HCT116 (cell line): Measurements from ENCODE around the gene C2CD2. TPM values are rescaled to one million over a fixed set of nuclear protein-coding genes. Genes with fewer than 3 reads are reported as not detected.

Experiments
- ATAC-seq: fragments of 200-7000 bp; cut with Tn5 transposase; 2 replicates; pipeline ENCODE4 v1.9.1; 2020; ENCODE audit warnings: mild to moderate bottlenecking, moderate library complexity
- BruUV-seq: library from RNA; stranded (reverse); fragments of 400-500 nt; replicated peaks from 2 replicates; lab custom pipeline; 2021; lab: Mats Ljungman, UMichigan
- CTCF ChIA-PET: fragments of 300-600 bp; sonication (Branson Sonifier 250); formaldehyde crosslinking; loops from one replicate; lab custom pipeline; 2021; ENCODE audit warnings: antibody characterized with exemption; lab: Charles Lee
- POLR2A ChIA-PET: fragments of 300-600, 350-600 bp; sonication (Branson Sonifier 250); formaldehyde crosslinking; loops from one replicate; lab custom pipeline; 2021; ENCODE audit warnings: antibody characterized with exemption; lab: Charles Lee
- RAD21 ChIA-PET, 2 experiments: fragments of 300-600 bp; sonication (Branson Sonifier 250); formaldehyde crosslinking; loops; one replicate each; lab custom pipeline; 2023; ENCODE audit warnings: low total read pairs in 2 of 2; ENCODE audit not compliant: uncharacterized antibody in 2 of 2, unreplicated experiment in 2 of 2, low non-redundant PET in 1 of 2; lab: Charles Lee
- DNase-seq: peaks from one replicate; pipeline ENCODE4 v3.0.0-alpha.2; 2010; ENCODE audit warnings: low read depth, low spot score
- H2AFZ ChIP-seq: fragments of 200-600 bp; shearing (Covaris generic), sonication (generic); 2 replicates; pipeline ENCODE4 v1.6.1; 2017; ENCODE audit warnings: low read depth, mixed run types, mixed read lengths, antibody characterized with exemption, low read length; ENCODE audit not compliant: poor library complexity, severe bottlenecking
- H3K27ac ChIP-seq: 2 replicates; pipeline ENCODE4 v1.5.1; 2012; ENCODE audit warnings: low read depth, low read length
- H3K27me3 ChIP-seq: fragments of 200-600 bp; sonication (generic); 2 replicates; pipeline ENCODE4 v1.6.1; 2016; ENCODE audit warnings: mixed run types, low read length, mixed read lengths; ENCODE audit not compliant: insufficient read depth
- H3K36me3 ChIP-seq, 2 experiments: fragments of 200-500 bp in 1 of 2; fragments of 200-600 bp in 1 of 2; sonication (Bioruptor generic) in 1 of 2; sonication (generic) in 1 of 2; 2 replicates each; pipeline versions ENCODE4 v1.5.1 to v1.6.1; 2014 to 2016; ENCODE audit warnings: low read length in 2 of 2, inconsistent platforms in 1 of 2, mixed read lengths in 1 of 2, mixed run types in 1 of 2; ENCODE audit not compliant: insufficient read depth in 2 of 2, control insufficient read depth in 1 of 2
- H3K4me1 ChIP-seq, 2 experiments: fragments of 200-600 bp in 1 of 2; sonication (generic) in 1 of 2; 2 replicates each; pipeline versions ENCODE4 v1.5.1 to v1.6.1; 2012 to 2017; ENCODE audit warnings: low read length in 2 of 2, inconsistent platforms in 1 of 2, mild to moderate bottlenecking in 1 of 2, mixed read lengths in 1 of 2, mixed run types in 1 of 2, moderate library complexity in 1 of 2; ENCODE audit not compliant: insufficient read depth in 2 of 2, control insufficient read depth in 1 of 2
- H3K4me2 ChIP-seq: fragments of 200-600 bp; sonication (generic); 2 replicates; pipeline ENCODE4 v1.6.1; 2017; ENCODE audit warnings: mixed run types, low read length, mixed read lengths
- H3K4me3 ChIP-seq, 2 experiments: fragments of 200-600 bp in 1 of 2; sonication (generic) in 1 of 2; replicated peaks in 1 of 2; 2 replicates each; pipeline ENCODE4 v1.5.1; 2011 to 2016; ENCODE audit warnings: low read length in 2 of 2, control low read depth in 1 of 2, low read depth in 1 of 2, mild to moderate bottlenecking in 1 of 2, mixed read lengths in 1 of 2, mixed run types in 1 of 2
- H3K79me2 ChIP-seq: fragments of 200-600 bp; sonication (generic); 2 replicates; pipeline ENCODE4 v1.6.1; 2017; ENCODE audit warnings: mild to moderate bottlenecking, mixed run types, low read length, moderate library complexity, mixed read lengths; ENCODE audit not compliant: insufficient read depth
- H3K9ac ChIP-seq: fragments of 200-600 bp; sonication (generic); 2 replicates; pipeline ENCODE4 v1.6.1; 2016; ENCODE audit warnings: low read length, mixed read lengths
- H3K9me2 ChIP-seq: fragments of 200-600 bp; sonication (generic), shearing (Covaris generic); 2 replicates; pipeline ENCODE4 v1.6.1; 2017; ENCODE audit warnings: mixed run types, mild to moderate bottlenecking, moderate library complexity; ENCODE audit not compliant: insufficient read depth
- H3K9me3 ChIP-seq, 2 experiments: fragments of 200-500 bp in 1 of 2; fragments of 200-600 bp in 1 of 2; sonication (Bioruptor generic) in 1 of 2; sonication (generic) in 1 of 2; 2 replicates each; pipeline ENCODE4 v1.6.1; 2014 to 2017; ENCODE audit warnings: low read length in 2 of 2, mixed read lengths in 2 of 2, inconsistent platforms in 1 of 2, low read depth in 1 of 2, mild to moderate bottlenecking in 1 of 2, mixed run types in 1 of 2, moderate library complexity in 1 of 2; ENCODE audit not compliant: control insufficient read depth in 1 of 2, insufficient read depth in 1 of 2
- H4K20me1 ChIP-seq: fragments of 200-600 bp; sonication (generic), shearing (Covaris generic); 2 replicates; pipeline ENCODE4 v1.6.1; 2017; ENCODE audit warnings: mixed run types, mild to moderate bottlenecking, moderate library complexity; ENCODE audit not compliant: insufficient read depth
- CBX3 ChIP-seq: IDR thresholded peaks from 2 replicates; pipeline ENCODE4 v1.6.1; 2012; ENCODE audit warnings: low read depth
- CEBPB ChIP-seq: IDR thresholded peaks from 2 replicates; pipeline ENCODE4 v1.6.1; 2012; ENCODE audit warnings: low read depth
- EGR1 ChIP-seq: IDR thresholded peaks from 2 replicates; pipeline ENCODE4 v1.6.1; 2012; ENCODE audit warnings: low read depth
- EZH2 ChIP-seq: fragments of 200-600 bp; sonication (generic); IDR thresholded peaks from 2 replicates; pipeline ENCODE4 v1.6.1; 2017; ENCODE audit warnings: antibody characterized with exemption, mixed run types
- EZH2phosphoT487 ChIP-seq: fragments of 200-600 bp; IDR thresholded peaks from 2 replicates; pipeline ENCODE4 v1.6.1; 2018; ENCODE audit warnings: antibody characterized with exemption, borderline replicate concordance
- POLR2AphosphoS5 ChIP-seq: IDR thresholded peaks from 2 replicates; pipeline ENCODE4 v1.6.1; 2011; ENCODE audit warnings: mild to moderate bottlenecking, low read depth, low read length, moderate library complexity
- RAD21 ChIP-seq: IDR thresholded peaks from 2 replicates; pipeline ENCODE4 v1.6.1; 2012; ENCODE audit warnings: low read depth, mild to moderate bottlenecking
- SIN3A ChIP-seq: IDR thresholded peaks from 2 replicates; pipeline ENCODE4 v1.6.1; 2012; ENCODE audit warnings: low read depth
- SP1 ChIP-seq: IDR thresholded peaks from 2 replicates; pipeline ENCODE4 v1.6.1; 2012; ENCODE audit warnings: low read depth
- SRF ChIP-seq: IDR thresholded peaks from 2 replicates; pipeline ENCODE4 v1.6.1; 2012; ENCODE audit warnings: low read depth
- TCF7L2 ChIP-seq: IDR thresholded peaks from 2 replicates; pipeline ENCODE4 v1.7.0; 2011; ENCODE audit warnings: borderline replicate concordance, inconsistent platforms; ENCODE audit not compliant: insufficient read depth, insufficient read length; ENCODE audit errors: extremely low read depth
- YY1 ChIP-seq: IDR thresholded peaks from 2 replicates; pipeline ENCODE4 v1.6.1; 2011; ENCODE audit warnings: low read length, low read depth, moderate library complexity, mild to moderate bottlenecking; ENCODE audit not compliant: insufficient replicate concordance; ENCODE audit errors: extremely low read depth
- ZFX ChIP-seq: fragments of 450-650 bp; IDR thresholded peaks from 2 replicates; pipeline ENCODE4 v1.6.1; 2017
- intact Hi-C: fragments of 100-400 bp; cut with micrococcal nuclease; formaldehyde crosslinking; loops from 2 replicates; pipeline ENCODE4 v1.10.0; 2022
- total RNA-seq: library from RNA; stranded (reverse); gene quantifications from one replicate; pipeline ENCODE4 v1.2.1, GENCODE V29; 2021; ENCODE audit not compliant: unreplicated experiment
- TF ChIP-seq, protein P1 (sequence below): IDR thresholded peaks from 2 replicates; pipeline ENCODE4 v1.6.1; 2012
- TF ChIP-seq, protein P2 (sequence below): IDR thresholded peaks from 2 replicates; pipeline ENCODE4 v1.6.1; 2012
- TF ChIP-seq, protein P3 (sequence below), 3 experiments: fragments of 200-600 bp in 1 of 3; sonication (generic) in 1 of 3; IDR thresholded peaks in 2 of 3; conservative IDR thresholded peaks in 1 of 3; 2 replicates each; pipeline ENCODE4 v1.5.1; 2012 to 2017; ENCODE audit warnings: low read depth in 2 of 3, low read length in 2 of 3, antibody characterized with exemption in 1 of 3, borderline replicate concordance in 1 of 3, control low read depth in 1 of 3, mild to moderate bottlenecking in 1 of 3, mixed read lengths in 1 of 3, mixed run types in 1 of 3, moderate library complexity in 1 of 3; ENCODE audit not compliant: insufficient read depth in 1 of 3
- TF ChIP-seq, protein P4 (sequence below): IDR thresholded peaks from 2 replicates; pipeline ENCODE4 v1.6.1; 2011; ENCODE audit warnings: mild to moderate bottlenecking, low read length, moderate library complexity; ENCODE audit not compliant: insufficient replicate concordance; ENCODE audit errors: extremely low read depth
- TF ChIP-seq, protein P5 (sequence below): IDR thresholded peaks from 2 replicates; pipeline ENCODE4 v1.6.1; 2012; ENCODE audit warnings: low read depth

The C2CD2 gene
- total RNA-seq, 1 experiment from 2014 or later: 22.0 TPM

DNA sequence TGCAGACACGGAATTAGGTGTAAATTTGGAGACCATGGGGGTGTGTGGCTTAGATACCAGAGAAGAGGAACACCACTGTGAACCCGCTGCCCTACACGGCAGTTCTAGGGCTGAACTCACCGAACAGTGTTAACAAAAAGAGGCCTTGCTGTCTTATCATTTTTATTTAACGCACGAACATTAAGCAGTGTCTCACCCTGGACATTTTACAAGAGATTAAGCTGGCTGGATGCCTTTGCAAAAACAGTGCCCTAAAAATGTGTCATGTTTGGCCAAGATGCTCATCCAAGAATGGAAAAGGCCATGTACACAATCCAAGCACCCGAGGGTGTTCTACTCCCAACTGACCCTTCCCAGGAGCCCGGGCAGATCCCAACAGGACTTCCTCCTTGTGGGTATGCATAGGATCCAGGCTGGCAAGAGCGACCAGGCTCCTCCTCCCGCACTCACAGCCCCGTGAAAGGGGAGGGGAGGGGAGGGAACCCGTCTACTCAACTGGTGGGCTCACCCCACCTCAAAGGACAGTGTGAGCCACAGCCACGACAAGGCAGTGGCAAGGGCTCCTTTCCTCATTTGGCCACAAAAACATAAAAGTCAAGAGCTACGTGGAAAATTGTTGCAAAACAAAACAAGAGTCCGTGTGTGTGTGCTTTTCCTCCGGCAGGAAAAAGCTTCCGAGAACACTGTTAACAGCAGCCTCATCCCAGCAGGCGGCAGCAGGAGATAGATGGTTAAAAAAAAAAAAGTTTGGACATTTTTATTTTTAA lies 20.3 kb downstream of the C2CD2 start:
- DNase-seq: no peak
- BruUV-seq: no TSS peak
- POLR2A ChIA-PET: no interaction called here
- TF ChIP-seq, protein P1, sequence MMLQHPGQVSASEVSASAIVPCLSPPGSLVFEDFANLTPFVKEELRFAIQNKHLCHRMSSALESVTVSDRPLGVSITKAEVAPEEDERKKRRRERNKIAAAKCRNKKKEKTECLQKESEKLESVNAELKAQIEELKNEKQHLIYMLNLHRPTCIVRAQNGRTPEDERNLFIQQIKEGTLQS: no peak
- TF ChIP-seq CBX3 (no peak), CEBPB (no peak), POLR2AphosphoS5 (no peak), YY1 (no peak), SRF (no peak), EZH2phosphoT487 (no peak), TCF7L2 (no peak), SIN3A (no peak), SP1 (no peak), EGR1 (no peak), RAD21 (no peak), ZFX (no peak), EZH2 (no peak)
- TF ChIP-seq, protein P2, sequence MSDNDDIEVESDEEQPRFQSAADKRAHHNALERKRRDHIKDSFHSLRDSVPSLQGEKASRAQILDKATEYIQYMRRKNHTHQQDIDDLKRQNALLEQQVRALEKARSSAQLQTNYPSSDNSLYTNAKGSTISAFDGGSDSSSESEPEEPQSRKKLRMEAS: no peak
- TF ChIP-seq, protein P3, sequence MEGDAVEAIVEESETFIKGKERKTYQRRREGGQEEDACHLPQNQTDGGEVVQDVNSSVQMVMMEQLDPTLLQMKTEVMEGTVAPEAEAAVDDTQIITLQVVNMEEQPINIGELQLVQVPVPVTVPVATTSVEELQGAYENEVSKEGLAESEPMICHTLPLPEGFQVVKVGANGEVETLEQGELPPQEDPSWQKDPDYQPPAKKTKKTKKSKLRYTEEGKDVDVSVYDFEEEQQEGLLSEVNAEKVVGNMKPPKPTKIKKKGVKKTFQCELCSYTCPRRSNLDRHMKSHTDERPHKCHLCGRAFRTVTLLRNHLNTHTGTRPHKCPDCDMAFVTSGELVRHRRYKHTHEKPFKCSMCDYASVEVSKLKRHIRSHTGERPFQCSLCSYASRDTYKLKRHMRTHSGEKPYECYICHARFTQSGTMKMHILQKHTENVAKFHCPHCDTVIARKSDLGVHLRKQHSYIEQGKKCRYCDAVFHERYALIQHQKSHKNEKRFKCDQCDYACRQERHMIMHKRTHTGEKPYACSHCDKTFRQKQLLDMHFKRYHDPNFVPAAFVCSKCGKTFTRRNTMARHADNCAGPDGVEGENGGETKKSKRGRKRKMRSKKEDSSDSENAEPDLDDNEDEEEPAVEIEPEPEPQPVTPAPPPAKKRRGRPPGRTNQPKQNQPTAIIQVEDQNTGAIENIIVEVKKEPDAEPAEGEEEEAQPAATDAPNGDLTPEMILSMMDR (IDR thresholded peaks at IDR 0.05 in 2 of 3, conservative IDR thresholded peaks at IDR 0.05 in 1 of 3; ENCODE audit: borderline replicate concordance in 1 of 3, insufficient read depth in 1 of 3, low read depth in 2 of 3, low read length in 2 of 3): no peak
- TF ChIP-seq, protein P4, sequence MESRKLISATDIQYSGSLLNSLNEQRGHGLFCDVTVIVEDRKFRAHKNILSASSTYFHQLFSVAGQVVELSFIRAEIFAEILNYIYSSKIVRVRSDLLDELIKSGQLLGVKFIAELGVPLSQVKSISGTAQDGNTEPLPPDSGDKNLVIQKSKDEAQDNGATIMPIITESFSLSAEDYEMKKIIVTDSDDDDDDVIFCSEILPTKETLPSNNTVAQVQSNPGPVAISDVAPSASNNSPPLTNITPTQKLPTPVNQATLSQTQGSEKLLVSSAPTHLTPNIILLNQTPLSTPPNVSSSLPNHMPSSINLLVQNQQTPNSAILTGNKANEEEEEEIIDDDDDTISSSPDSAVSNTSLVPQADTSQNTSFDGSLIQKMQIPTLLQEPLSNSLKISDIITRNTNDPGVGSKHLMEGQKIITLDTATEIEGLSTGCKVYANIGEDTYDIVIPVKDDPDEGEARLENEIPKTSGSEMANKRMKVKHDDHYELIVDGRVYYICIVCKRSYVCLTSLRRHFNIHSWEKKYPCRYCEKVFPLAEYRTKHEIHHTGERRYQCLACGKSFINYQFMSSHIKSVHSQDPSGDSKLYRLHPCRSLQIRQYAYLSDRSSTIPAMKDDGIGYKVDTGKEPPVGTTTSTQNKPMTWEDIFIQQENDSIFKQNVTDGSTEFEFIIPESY: no peak
- TF ChIP-seq, protein P5, sequence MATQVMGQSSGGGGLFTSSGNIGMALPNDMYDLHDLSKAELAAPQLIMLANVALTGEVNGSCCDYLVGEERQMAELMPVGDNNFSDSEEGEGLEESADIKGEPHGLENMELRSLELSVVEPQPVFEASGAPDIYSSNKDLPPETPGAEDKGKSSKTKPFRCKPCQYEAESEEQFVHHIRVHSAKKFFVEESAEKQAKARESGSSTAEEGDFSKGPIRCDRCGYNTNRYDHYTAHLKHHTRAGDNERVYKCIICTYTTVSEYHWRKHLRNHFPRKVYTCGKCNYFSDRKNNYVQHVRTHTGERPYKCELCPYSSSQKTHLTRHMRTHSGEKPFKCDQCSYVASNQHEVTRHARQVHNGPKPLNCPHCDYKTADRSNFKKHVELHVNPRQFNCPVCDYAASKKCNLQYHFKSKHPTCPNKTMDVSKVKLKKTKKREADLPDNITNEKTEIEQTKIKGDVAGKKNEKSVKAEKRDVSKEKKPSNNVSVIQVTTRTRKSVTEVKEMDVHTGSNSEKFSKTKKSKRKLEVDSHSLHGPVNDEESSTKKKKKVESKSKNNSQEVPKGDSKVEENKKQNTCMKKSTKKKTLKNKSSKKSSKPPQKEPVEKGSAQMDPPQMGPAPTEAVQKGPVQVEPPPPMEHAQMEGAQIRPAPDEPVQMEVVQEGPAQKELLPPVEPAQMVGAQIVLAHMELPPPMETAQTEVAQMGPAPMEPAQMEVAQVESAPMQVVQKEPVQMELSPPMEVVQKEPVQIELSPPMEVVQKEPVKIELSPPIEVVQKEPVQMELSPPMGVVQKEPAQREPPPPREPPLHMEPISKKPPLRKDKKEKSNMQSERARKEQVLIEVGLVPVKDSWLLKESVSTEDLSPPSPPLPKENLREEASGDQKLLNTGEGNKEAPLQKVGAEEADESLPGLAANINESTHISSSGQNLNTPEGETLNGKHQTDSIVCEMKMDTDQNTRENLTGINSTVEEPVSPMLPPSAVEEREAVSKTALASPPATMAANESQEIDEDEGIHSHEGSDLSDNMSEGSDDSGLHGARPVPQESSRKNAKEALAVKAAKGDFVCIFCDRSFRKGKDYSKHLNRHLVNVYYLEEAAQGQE: no peak

More for the DNA sequence above, 20.3 kb downstream of the C2CD2 start:
- Histone ChIP-seq H3K27ac (peak overlapping the region; percentile 75), H3K79me2 (peaks cover 24% of the 10 kb centered on the region; the same call in 1 of the 2 replicates), H3K9me3 (no peaks in the 10 kb centered on the region), H3K4me2 (peak overlapping the region; percentile 91), H3K4me1 (peaks cover 40 to 46% of the 10 kb centered on the region in 2 experiments), H3K9me2 (no peaks in the 10 kb centered on the region), H2AFZ (no peak overlapping the region), H3K4me3 (peak overlapping the region in 1 of 2 experiments; percentile 48; a peak in 2 of 4 replicates), H3K27me3 (no peaks in the 10 kb centered on the region), H3K9ac (peak overlapping the region; percentile 55), H3K36me3 (no peaks in the 10 kb centered on the region), H4K20me1 (no peaks in the 10 kb centered on the region)
- RAD21 ChIA-PET: no interaction called here
- CTCF ChIA-PET: interaction anchor here (1.6 to 2.3 kb wide), 2 partner anchors 184 to 321 kb away, joined by 7 to 10 read pairs; no protein-coding TSS in a partner anchor
- intact Hi-C loops: loop anchor here (2.0 kb wide), 1 partner anchor 321 kb away; no protein-coding TSS in a partner anchor
- no peak for ATAC-seq
